OCI-M2 (cell line): Measurements from ENCODE around the gene ENDOG.
"Not testable (repeated sequence)": the region's sequence is repeated elsewhere in the genome, so short reads cannot be mapped to it uniquely, and the experiment has no call there.

Source experiments
- DNase-seq: peaks from one replicate; lab custom pipeline; 2025; ENCODE audit not compliant: unreplicated experiment; lab: John Stamatoyannopoulos, UW

ENDOG gene

DNA sequence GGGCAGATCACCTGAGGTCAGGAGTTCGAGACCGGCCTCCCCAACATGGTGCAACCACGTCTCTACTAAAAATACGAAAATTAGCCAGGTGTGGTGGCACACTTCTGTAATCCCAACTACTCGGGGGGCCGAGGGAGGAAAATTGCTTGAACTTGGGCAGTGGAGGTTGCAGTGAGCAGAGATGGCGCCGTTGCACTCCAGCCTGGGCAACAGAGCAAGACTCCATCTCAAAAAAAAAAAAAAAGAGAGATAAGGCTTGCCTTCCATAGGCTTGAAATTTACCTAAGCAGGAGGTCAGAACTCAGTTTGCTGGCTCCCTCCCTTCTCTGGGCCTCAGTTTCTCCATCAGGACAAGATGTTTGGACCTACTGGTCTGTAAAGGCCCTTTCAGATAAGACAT lies 10.0 kb downstream of the ENDOG start:
- DNase-seq, result no peak

DNA sequence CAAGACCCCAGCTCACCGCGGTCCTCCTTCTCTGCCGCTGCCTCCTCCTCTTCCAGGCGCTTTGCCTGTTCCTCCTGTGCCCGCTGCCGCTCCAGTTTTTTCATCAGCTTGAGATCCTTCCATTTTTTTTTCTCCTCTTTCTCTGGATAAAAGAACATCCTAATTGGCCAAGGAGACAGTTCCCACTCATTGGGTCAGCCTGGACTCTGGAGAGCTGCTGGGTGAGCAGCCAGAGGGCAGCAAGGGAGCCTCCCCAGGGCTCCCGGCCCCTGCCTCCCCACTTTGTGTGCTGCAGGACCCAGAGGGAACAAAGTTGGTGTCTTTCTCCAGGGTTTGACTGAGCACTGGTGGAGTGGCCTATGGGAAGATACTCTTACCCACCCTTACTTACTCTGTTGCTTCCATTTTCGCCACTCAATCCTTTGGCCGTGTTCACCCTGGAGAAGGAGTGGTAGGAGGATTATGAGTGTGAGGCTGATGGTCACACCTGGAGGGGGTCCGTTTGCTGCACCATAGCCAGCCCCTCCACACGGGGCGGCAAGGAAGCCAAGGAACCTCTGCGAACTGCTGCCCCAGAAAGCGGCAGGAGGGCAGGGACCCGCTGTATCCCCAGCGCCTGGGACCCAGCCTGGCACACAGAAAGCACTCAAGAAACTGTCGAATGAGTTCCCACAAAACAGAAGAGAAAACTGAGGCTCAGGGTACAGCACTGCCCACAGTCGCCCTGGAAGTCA lies 10.6 kb downstream of the ENDOG start:
- DNase-seq, result no peak

DNA sequence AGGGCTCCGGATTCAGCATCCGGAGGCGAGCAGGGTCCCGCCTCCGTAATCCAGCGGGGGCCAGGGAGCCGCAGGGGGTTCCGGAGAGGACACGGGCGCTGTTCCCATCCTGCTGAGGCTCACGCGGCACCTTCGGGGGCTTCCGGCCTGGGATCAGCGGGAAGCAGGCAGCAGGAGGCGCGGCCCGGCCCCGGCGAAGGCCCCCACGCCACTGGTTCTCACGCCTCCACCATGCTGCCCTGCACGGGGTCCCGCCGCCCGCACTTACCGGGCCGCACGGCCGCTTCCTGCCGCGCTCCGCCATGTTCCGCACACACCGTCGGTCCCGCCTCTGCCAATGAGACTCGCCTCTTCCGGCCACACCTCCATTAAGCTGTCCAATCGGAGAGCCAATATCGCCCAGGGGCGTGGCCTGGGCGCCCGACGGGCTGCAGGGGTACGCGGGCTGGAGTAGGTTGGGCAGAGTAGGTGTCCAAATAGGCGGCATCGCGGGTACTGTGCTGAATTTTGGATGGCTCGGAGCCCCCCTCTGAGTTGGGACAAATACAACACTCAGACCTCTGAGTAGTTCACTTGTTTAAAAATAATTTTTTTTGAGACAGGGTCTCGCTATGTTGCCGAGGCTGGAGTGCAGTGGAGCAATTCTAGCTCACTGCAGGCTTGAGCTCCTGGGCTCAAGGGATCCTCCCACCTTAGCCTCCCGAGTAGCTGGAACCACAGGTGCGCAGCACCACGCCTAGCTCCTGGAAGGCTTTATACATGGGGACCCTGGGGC lies 11.4 kb downstream of the ENDOG start, which contains the start of gene SPOUT1:
SPOUT1 (minus strand) TSS at position 318 of the 775 bp plus-strand sequence; CDS start at position 304, 14 bp downstream.
- DNase-seq, result no peak

DNA sequence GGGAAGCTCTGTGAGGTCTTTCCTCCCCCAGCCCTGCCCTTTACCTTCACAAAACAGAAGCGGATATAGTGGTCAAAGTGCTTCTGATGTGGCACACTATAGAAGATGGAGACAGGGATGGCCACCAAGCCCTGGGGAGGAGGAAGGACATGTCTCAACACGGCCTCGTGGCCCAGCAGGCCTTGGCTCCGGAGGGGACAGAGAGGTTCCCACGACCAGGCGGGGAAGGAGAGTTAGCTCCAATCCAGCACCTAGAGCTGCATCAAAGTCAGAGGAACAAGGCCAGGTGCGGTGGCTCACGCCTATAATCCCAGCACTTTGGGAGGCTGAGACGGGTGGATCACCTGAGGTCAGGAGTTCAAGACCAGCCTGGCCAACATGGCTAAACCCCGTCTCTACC lies 15.4 kb downstream of the ENDOG start:
- DNase-seq, result no peak

DNA sequence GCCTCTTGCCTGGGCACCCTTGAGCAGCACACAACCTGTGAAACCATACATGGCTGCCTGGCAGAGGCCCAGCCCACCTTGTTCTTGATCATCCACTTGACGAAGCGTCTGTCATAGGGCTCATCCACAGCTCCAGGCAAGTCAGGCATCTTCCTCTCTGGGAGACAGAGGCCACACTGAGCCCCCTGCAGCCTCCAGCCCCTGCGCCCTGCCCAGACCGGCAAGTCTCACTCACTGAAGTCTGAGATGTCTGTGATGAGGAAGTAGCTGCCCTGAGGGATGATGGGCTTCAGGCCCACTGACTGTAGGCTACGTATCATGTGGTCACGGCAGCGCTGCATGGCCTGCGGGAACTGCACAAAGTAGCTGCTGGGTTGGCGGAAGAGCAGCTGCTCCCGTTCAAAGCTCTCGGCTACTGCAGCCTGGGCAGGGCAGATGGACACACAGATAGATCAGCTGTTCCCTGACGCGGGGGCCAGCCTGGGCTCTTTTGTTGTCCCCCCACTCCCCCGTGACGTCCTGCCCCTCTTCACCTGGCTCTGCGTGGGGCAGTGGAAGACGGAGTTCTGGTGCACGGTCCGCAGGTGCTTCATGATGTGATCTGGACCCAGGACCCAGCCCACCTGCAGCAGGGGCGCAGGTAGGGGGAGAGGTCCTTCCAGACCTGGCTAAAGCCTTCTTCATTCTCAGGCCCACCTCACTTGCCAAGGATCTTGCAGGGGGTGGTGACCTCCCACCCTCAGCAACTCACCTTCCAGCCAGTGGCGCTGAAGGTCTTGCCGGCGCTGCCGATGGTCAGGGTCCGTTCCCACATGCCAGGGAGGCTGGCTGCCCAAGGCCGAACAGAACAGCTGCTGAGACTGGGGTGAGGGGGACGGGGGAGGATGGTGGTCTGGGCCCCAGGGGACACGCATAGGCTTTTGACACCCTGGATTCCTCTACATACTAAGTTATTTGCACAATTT lies 17.2 kb downstream of the ENDOG start:
- no peak for DNase-seq

DNA sequence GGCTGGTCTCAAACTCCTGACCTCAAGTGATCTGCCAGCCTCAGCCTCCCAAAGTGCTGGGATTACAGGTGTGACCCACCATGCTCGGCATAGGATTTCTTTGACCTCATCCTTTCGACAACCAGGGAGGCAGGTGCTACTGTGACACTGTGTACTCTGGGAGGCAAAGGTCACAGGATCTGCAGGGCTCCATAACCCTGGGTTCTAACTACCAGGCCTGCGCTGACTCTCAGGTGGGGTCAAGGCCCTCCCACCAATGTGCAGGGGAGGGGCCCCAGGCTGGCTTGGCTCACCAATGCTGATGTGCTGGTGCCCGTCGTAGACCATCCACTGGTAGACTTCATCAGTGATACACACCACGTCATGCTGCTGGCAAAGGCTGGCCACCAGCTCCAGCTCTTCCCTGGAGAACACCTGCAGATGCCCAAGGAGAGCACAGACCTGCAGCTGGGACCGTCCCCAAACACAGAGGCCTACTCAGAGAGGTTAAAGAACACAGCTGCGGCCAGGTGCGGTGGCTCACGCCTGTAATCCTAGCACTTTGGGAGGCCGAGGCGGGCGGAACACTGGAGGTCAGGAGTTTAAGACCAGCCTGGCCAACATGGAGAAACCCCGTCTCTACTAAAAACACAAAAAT lies 18.3 kb downstream of the ENDOG start:
- no peak for DNase-seq

DNA sequence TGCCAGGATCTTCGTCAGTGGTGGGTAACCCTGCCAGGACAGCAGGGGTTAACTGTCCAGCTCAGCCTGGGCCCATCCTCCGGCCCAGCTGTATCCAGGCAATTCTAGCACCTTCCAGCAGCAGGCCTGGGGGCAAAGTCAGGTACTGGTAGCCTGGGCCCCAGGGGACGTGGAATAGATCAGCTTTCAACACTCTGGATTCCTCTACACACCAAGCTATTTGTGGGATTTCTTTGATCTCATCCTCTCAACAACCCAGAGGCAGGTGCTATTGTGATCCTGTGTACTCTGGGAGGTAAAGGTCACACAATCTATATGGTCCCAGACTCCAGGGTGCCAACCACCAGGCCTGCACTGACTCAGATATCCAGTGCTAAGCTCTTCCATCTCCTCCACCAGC lies 20.0 kb downstream of the ENDOG start:
- no peak for DNase-seq

DNA sequence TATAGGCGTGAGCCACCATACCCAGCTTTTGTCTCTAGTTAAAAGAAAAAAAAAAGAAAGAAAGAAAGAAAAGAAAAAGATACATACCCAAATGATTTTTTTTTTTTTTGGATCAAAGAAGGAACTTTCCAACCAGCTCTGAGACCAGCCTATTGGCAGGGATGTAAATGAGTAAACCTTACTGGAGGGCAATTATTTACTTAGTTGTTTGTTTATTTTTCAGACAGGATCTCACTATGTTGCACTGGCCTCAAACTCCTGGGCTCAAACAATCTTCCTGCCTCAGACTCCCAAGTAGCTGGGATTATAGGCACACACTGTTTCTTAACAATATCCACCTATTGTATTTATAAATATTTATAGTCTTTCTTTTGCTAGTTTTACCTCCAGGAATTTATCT lies 22.2 kb downstream of the ENDOG start:
- no peak for DNase-seq

DNA sequence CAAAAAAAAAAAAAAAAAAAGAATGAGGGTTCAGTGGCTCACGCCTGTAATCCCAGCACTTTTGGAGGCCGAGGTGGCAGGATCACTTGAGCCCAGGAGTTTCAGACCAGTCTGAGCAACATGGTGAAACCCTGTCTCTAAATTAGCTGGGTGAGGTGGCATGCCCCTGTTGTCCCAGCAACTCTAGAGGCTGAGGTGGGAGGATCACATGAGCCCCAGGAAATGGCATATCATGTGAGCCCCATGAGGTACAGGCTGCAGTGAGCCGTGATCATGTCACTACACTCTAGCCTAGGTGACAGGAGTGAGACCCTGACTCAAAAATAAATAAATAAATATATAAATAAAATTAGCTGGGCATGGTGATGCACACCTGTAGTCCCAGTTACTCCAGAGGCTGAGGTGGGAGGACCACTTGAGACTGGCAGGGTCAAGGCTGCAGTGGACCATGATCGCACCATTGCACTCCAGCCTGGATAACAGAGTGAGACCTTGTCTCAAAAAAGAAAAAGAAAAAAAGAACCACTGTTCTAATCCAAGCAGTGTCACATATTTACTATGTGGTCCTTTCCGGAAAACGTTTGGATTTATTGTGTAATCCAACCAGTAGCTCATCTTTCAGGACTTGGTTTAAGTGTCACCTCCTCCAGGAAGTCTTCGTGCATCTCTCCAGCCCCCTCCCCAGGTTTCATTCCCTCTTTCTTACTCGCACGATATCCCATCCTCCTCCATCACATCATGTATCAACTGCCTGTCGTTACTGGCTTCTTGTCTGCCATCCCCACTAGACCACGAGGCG lies 23.6 kb downstream of the ENDOG start:
- DNase-seq, result no peak

DNA sequence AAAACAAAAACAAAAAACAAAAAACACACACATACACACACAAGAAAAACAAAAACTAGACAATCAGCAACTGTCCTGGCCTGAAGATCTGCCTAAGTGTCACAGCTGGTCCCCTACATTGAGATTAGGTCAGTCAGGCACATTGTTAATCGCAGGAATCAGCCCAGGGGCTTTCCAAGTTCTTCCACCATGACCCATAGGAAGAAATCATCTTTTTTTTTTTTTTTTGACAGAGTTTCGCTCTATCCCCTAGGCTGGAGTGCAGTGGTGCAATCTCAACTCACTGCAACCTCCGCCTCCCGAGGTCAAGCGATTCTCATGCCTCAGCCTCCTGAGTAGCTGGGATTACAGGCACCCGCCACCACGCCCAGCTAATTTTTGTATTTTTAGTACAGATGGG lies 24.9 kb downstream of the ENDOG start:
- DNase-seq, result not testable (repeated sequence)

DNA sequence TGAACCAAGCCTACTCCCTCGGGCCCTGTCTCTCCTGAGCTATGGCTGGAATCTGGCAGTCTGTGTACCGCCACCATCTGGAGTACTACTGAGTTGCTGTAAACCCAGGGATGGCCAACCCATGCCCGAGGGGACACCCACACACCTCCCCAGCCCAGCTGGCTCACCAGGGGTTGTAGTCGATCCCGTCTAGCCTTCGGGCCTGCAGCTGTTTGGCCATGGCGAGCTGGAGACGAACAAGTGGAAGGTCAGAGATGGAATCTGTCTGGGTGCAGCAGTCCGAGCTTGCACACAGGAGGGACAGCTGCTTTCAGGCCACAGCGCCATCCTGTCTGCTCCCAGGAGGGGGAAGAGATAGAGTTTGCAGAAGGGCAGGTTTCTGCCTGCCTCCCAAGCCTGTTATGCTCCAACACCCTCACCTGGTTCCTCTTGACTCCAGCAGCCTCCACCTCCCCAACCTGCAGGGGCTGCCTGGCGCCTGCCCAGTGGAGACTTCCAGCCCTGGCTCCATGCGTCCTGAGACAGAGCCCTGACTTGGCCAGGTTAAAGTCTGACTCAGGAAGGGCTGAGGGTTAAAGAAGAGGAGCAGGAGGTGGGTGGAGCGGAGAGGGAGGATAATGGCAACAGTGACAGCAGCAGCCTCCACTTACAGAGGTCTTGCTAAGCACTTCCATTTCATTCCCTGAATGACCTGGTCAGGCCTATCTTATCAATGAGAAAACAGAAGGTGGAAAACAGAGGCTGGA lies 27.1 kb downstream of the ENDOG start:
- no peak for DNase-seq

DNA sequence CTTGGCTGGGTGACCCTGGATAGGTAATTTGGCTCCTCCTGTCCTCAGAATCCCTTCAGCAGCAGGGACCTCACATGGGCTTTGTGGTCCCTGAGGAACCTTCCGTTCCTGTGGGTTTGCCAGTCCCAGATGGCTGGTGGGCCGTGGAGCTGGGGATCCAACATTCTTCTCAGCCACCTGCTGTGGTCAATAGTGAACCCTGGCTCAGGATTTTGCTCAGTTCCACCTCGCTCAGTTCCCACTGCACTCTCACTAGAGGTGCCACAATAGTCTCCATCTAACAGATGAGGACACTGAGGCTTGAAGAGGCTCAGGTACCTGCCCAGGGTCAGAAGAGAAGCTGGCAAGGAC lies 28.4 kb downstream of the ENDOG start:
- no peak for DNase-seq

DNA sequence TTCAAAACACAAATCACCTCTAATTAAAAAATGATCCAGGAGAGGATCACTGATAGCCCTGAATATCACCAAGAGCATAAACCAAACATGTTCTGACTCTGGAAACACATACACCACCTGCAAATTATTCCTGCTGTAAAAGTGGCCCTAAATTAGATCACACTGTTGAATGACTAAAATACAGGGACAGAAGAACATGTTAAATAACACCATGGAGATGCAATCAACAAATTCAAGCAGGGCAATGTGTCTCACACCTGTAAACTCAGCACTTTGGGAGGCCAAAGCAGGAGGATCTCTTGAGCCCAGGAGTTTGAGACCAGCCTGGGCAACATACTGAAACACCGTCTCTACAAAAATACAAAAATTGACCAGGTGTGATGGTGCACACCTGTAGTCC lies 29.5 kb downstream of the ENDOG start:
- no peak for DNase-seq

DNA sequence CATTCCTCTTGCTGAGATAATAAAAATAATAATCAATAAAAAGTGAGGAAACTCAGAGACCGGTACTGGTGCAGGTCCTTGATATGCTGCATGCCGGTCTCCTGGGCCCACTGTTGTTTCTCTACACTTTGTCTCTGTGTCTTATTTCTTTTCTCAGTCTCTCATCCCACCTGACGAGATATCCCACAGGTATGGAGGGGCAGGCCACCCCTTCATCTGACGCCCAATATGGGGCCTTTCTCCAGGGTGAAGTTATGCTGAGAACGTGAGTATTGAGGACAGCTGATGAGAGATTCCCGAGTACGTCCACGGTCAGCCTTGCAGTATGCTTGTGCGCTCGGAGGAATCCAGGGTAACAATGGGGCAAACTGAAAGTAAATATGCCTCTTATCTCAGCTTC lies 32.7 kb downstream of the ENDOG start:
- not testable (repeated sequence) for DNase-seq

DNA sequence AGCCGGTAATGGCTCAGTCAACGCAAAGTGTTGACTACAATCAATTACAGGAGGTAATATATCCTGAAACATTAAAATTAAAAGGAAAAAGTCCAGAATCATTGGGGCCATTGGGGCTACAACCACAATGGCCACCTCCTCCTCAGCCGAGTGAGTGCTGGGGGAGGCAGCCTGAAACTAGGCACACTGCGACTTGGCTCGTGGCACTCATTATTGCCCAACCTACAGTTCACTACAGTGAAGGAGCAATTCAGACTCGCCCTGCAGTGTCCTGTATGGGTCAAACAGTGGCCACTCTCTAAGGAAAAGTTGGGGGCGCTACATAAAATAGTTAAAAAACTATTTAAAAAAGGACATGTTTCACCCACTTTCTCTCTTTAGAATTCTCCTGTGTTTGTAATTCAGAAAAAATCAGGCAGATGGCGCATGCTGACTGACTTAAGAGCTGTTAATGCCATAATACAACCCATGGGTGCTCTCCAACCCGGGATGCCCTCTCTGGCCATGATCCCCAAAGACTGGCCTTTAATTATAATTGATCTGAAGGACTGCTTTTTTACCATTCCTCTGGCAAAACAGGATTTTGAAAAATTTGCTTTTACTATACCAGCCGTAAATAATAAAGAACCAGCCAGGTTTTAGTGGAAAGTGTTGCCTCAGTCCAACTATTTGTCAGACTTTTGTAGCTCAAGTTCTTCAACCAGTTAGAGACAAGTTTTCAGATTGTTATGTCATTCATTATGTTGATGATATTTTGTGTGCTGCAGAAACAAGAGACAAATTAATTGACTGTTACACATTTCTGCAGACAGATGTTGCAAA lies 33.7 kb downstream of the ENDOG start:
- not testable (repeated sequence) for DNase-seq

DNA sequence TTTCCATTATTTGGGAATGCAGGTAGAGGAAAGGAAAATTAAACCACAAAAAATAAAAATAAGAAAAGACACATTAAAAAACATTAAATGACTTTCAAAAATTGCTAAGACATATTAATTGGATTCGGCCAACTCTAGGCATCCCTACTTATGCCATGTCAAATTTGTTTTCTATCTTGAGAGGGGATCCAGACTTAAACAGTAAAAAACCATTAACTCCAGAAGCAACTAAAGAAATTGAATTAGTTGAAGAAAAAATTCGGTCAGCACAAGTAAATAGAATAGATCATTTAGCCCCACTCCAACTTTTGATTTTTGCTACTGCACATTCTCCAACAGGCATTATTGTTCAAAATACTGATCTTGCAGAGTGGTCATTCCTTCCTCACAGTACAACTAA lies 34.3 kb downstream of the ENDOG start:
- not testable (repeated sequence) for DNase-seq

DNA sequence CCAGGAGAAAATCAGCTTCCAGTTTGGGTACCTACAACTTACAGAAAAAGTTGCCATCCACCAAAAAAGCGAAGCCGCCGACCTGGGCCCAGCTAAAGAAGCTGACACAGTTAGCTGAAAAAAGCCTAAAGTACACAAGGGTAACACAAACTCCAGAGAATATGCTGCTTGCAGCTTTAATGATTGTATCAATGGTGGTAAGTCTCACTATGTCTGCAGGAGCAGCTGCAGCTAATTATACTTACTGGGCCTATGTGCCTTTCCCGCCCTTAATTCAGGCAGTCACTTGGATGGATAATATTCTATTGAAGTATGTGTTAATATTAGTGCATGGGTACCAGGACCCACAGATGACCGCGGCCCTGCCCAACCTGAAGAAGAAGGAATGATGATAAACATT lies 36.2 kb downstream of the ENDOG start:
- DNase-seq, result not testable (repeated sequence)

DNA sequence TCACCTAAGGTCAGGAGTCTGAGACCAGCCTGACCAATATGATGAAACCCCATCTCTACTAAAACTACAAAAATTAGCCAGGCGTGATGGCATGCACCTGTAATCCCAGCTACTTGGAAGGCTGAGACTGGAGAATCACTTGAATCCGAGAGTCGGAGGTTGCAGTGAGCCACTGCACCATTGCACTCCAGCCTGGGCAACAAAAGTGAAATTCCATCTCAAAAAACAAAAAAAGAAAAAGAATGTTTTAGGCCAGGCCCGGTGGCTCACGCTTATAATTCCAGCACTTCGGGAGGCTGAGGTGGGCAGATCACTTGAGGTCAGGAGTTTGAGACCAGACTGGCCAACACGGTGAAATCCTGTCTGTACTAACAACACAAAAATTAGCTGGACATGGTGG lies 40.2 kb downstream of the ENDOG start:
- not testable (repeated sequence) for DNase-seq

DNA sequence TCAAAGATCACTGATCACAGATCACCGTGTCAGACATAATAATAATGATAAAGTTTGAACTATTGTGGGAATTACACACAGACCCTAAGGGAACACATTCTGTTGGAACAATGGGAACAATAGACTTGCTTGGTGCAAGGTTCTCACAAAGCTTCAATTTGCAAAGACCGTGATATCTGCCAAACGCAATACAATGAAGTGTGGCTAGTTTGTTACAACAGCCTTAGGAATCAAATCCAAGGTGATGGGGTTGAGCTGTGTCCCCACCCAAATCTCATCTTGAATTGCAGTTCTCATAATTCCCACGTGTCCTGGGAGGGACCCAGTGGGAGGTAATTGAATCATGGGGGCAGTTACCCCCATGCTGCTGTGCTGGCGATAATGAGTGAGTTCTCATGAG lies 42.6 kb downstream of the ENDOG start:
- DNase-seq, result no peak
